Vagina (tissue), 2 donors: ENCODE data around the gene FGF12. TPM values are rescaled to one million over a fixed set of nuclear protein-coding genes. Genes with fewer than 3 reads are reported as not detected.
A peak's percentile ranks its signal among the peaks of the same experiment; 100 is the strongest.

Source experiments
- DNase-seq, 2 donors: peaks; one replicate each; pipeline ENCODE4 v3.0.0-alpha.2; 2017; ENCODE audit errors: extremely low spot score in 2 of 2
- H3K27ac ChIP-seq: fragments of 200-600 bp; sonication (generic); one replicate; pipeline ENCODE4 v1.5.1; 2019
- H3K27me3 ChIP-seq: fragments of 200-600 bp; sonication (generic); one replicate; pipeline ENCODE4 v1.5.1; 2019
- H3K36me3 ChIP-seq, 2 donors: fragments of 200-600 bp; sonication (generic); one replicate each; pipeline ENCODE4 v1.5.1; 2017 to 2019
- H3K4me1 ChIP-seq: fragments of 200-600 bp; sonication (generic); one replicate; pipeline ENCODE4 v1.5.1; 2019
- H3K4me3 ChIP-seq, 2 donors: fragments of 200-600 bp; sonication (generic); 1 replicate in 1 of 2; 2 replicates in 1 of 2; pipeline ENCODE4 v1.5.1; 2016 to 2019
- H3K9me3 ChIP-seq: fragments of 200-600 bp; sonication (generic); one replicate; pipeline ENCODE4 v1.5.1; 2019
- CTCF ChIP-seq, 3 experiments: fragments of 450-650 bp in 2 of 3; fragments of 200-600 bp in 1 of 3; sonication (generic) in 1 of 3; IDR thresholded peaks; one replicate each; pipeline ENCODE4 v1.5.1; 2017 to 2019; ENCODE audit warnings: antibody characterized with exemption in 3 of 3, mild to moderate bottlenecking in 2 of 3, moderate library complexity in 2 of 3
- POLR2A ChIP-seq, 2 donors: fragments of 450-650 bp; IDR thresholded peaks; one replicate each; pipeline ENCODE4 v1.6.1; 2017; ENCODE audit warnings: antibody characterized with exemption in 2 of 2, mild to moderate bottlenecking in 2 of 2, moderate library complexity in 2 of 2
- POLR2AphosphoS5 ChIP-seq, 2 donors: sonication (generic); formaldehyde crosslinking; IDR thresholded peaks; one replicate each; pipeline ENCODE4 v1.9.0; 2017; ENCODE audit warnings: antibody characterized with exemption in 2 of 2, mild to moderate bottlenecking in 2 of 2, low read depth in 1 of 2; ENCODE audit not compliant: insufficient read depth in 1 of 2
- intact Hi-C: fragments of 100-400 bp; cut with DNase I; formaldehyde crosslinking; loops from one replicate; pipeline ENCODE4 v1.15.1; 2023
- total RNA-seq: library from RNA; depleted of rRNA; stranded (reverse); fragments of >200 nt; gene quantifications from one replicate; pipeline ENCODE4 v1.2.3, GENCODE V29; 2016

FGF12 gene
- total RNA-seq, 1 donor from 2014 or later: 1.5 TPM

DNA sequence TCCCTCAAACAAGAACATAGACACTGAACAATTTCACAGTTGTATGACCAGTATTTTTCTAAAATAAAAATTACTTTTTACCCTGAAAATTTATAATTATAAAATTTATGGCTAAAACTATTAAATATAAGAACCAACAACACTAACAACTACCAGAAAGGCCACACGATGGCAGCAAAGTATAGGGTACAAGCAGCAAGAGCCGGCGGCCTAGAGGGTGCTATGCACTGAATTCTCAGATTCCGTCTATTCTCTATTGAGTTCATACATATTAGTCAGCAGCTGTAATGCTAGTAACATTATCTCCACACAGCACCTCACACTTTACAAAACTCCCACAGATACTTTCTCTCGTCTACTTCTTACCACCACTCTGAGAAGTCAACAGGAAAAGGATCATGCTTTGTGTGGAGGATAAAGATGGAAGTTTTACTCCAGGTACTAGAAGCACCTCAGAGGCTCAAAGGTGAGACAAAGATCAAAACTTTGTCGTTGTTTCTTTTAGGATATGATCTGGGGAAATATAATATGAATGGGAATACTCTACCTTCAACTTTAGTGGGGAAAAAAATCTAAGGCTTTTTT, 160.5 kb downstream of the FGF12 start:
- intact Hi-C loops: no loop called here
- Histone ChIP-seq H3K4me3 (no peak overlapping the region), H3K4me1 (no peaks in the 10 kb centered on the region), H3K9me3 (no peaks in the 10 kb centered on the region), H3K27me3 (no peaks in the 10 kb centered on the region), H3K36me3 (no peaks in the 10 kb centered on the region), H3K27ac (no peak overlapping the region)
- TF ChIP-seq POLR2AphosphoS5 (IDR thresholded peaks at IDR 0.05; ENCODE audit: insufficient read depth in 1 of 2, low read depth in 1 of 2) (no peak), CTCF (IDR thresholded peaks at IDR 0.05) (peak; percentile 42 to 68 (median 49))
- no peak for DNase-seq

DNA sequence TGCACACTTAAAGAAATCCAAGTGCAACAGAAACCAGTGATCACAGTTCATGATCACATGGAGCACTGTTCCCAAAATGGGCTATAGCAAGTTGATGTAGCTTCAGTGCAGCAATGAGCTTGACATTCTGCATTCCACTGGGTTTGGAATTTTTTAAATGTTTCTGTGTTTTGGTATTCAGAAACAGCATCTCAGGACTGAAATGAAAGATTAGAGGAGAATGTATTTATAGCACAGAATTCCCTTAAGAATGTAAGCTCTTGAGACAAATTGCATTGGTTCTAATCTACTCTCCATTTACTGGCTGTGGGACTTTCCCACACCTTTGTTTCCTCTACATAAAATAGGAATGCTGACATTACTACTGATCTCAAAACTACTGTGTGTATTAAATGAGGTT, 162.7 kb downstream of the FGF12 start:
- H3K9me3 ChIP-seq: no peaks in the 10 kb centered on the region
- intact Hi-C loops: no loop called here
- no peaks in the 10 kb centered on the region for H3K27me3 ChIP-seq
- H3K36me3 ChIP-seq: no peaks in the 10 kb centered on the region
- H3K4me1 ChIP-seq: no peaks in the 10 kb centered on the region
- no peak overlapping the region for H3K4me3 ChIP-seq
- no peak overlapping the region for H3K27ac ChIP-seq
- DNase-seq: no peak
- TF ChIP-seq CTCF (IDR thresholded peaks at IDR 0.05) (no peak), POLR2A (IDR thresholded peaks at IDR 0.05) (no peak), POLR2AphosphoS5 (IDR thresholded peaks at IDR 0.05; ENCODE audit: insufficient read depth in 1 of 2, low read depth in 1 of 2) (no peak)

- intact Hi-C loops: no loop called here
- no peaks in the 10 kb centered on the region for H3K4me1 ChIP-seq
- TF ChIP-seq POLR2A (IDR thresholded peaks at IDR 0.05) (no peak), POLR2AphosphoS5 (IDR thresholded peaks at IDR 0.05; ENCODE audit: insufficient read depth in 1 of 2, low read depth in 1 of 2) (no peak), CTCF (IDR thresholded peaks at IDR 0.05) (no peak)
- H3K9me3 ChIP-seq: no peaks in the 10 kb centered on the region
- no peak overlapping the region for H3K4me3 ChIP-seq
- no peaks in the 10 kb centered on the region for H3K36me3 ChIP-seq
- H3K27me3 ChIP-seq: no peaks in the 10 kb centered on the region
- H3K27ac ChIP-seq: no peak overlapping the region
- no peak for DNase-seq
Measured at GRCh38 chr3:192563417-192563816, 163.9 kb downstream of the FGF12 start.

DNA sequence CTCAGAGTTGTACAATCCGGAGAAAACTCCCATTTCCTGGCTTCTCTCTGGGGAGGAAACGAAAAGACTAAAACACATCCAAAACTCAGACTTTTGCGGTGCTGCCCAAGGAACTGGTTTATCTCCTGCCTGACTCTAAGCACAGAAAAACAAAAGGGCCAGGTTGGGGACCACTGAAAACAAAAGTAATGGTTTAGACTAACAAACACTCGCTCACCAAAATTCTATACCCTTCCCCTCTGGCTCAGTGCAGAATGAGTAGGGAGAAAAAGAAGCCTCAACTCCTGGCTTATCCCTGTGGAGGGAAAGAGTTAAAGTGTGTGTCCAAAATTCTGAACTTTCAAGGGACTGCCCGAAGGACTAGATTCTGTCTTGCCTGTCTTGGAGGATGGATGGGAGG, 173.6 kb downstream of the FGF12 start:
- H3K27ac ChIP-seq: no peak overlapping the region
- H3K27me3 ChIP-seq: no peaks in the 10 kb centered on the region
- intact Hi-C loops: no loop called here
- no peak for TF ChIP-seq POLR2AphosphoS5 (IDR thresholded peaks at IDR 0.05; ENCODE audit: insufficient read depth in 1 of 2, low read depth in 1 of 2)
- no peak for TF ChIP-seq CTCF (IDR thresholded peaks at IDR 0.05)
- no peak for TF ChIP-seq POLR2A (IDR thresholded peaks at IDR 0.05)
- H3K4me1 ChIP-seq: no peaks in the 10 kb centered on the region
- no peak for DNase-seq
- H3K9me3 ChIP-seq: no peaks in the 10 kb centered on the region
- H3K4me3 ChIP-seq: no peak overlapping the region
- no peaks in the 10 kb centered on the region for H3K36me3 ChIP-seq

GRCh38 chr3:192550356-192550755, 177.0 kb downstream of the FGF12 start:
- no peak overlapping the region for H3K4me3 ChIP-seq
- no peak for TF ChIP-seq POLR2A (IDR thresholded peaks at IDR 0.05)
- TF ChIP-seq POLR2AphosphoS5 (IDR thresholded peaks at IDR 0.05; ENCODE audit: insufficient read depth in 1 of 2, low read depth in 1 of 2): no peak
- TF ChIP-seq CTCF (IDR thresholded peaks at IDR 0.05): no peak
- no peaks in the 10 kb centered on the region for H3K36me3 ChIP-seq
- H3K27ac ChIP-seq: no peak overlapping the region
- H3K27me3 ChIP-seq: no peaks in the 10 kb centered on the region
- no peaks in the 10 kb centered on the region for H3K9me3 ChIP-seq
- no peaks in the 10 kb centered on the region for H3K4me1 ChIP-seq
- intact Hi-C loops: no loop called here
- no peak for DNase-seq
